H1 (cell line): ENCODE data around the gene BCAS3. TPM values are rescaled to one million over a fixed set of nuclear protein-coding genes. Genes with fewer than 3 reads are reported as not detected.

ENCODE experiments used
- CREB1 ChIP-seq: IDR thresholded peaks from 2 replicates; pipeline ENCODE4 v1.6.1; 2012; ENCODE audit warnings: inconsistent platforms
- EZH2 ChIP-seq: fragments of 200-600 bp; sonication (generic); IDR thresholded peaks from 2 replicates; pipeline ENCODE4 v1.7.1; 2012; ENCODE audit warnings: low read depth, mild to moderate bottlenecking, moderate library complexity, low read length, inconsistent platforms; ENCODE audit not compliant: severe bottlenecking
- KDM5A ChIP-seq: fragments of 200-600 bp; IDR thresholded peaks from 2 replicates; pipeline ENCODE4 v1.7.1; 2012; ENCODE audit warnings: mild to moderate bottlenecking, low read length, inconsistent platforms, mixed read lengths
- polyA plus RNA-seq, 7 experiments: library from polyadenylated mRNA; depleted of rRNA in 3 of 7; stranded (reverse) in 5 of 7; unstranded in 2 of 7; fragments of >200 nt in 5 of 7; fragments of 200-250 nt in 2 of 7; gene quantifications; 1 replicate in 5 of 7; 2 replicates in 1 of 7; 4 replicates in 1 of 7; pipeline versions ENCODE4 v1.2.1 to v1.2.3, GENCODE V29; 2011 to 2013; ENCODE audit warnings: missing spikeins in 2 of 7, mixed read lengths in 2 of 7
- total RNA-seq: library from RNA; stranded (reverse); fragmentation: NEBNext Ultra II Directional; extraction: Animal tissue kit (Norgen Biotek cat#: 25700); gene quantifications from 2 replicates; pipeline ENCODE4 v1.2.1, GENCODE V29; 2021

The BCAS3 gene
- total and polyA plus RNA-seq, 2 of the 8 experiments (the other 6 are each of a cell fraction or from before 2014, with no cell fraction given), result 9.9 to 13.3 TPM

DNA sequence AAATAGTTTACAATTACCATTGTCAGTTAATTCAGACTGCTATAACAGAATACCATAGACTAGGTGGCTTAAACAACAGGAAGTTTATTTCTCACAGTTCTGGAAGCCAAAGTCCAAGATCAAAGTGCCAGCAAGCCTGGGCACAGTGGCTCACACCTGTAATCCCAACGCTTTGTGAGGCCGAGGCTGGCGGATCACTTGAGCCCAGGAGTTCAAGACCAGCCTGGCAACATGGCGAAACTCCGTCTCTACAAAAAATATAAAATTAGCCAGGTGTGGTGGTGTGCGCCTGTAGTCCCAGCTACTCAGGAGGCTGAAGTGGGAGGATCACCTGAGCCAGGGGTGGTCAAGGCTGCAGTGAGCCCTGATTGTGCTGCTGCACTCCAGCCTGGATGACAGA lies 650.7 kb downstream of the BCAS3 start (continued):
- no peak for TF ChIP-seq KDM5A
- no peak for TF ChIP-seq CREB1
- TF ChIP-seq EZH2, result no peak
